Liver (tissue), 3 donors: ENCODE results near the gene RABGGTA.

Experiments used
- GABPA ChIP-seq, 2 donors: IDR thresholded peaks in 1 of 2; conservative IDR thresholded peaks in 1 of 2; 2 replicates each; pipeline ENCODE4 v1.6.1; 2016; ENCODE audit warnings: antibody characterized with exemption in 2 of 2, mild to moderate bottlenecking in 1 of 2, moderate library complexity in 1 of 2
- NR2F2 ChIP-seq: IDR thresholded peaks from 2 replicates; pipeline ENCODE4 v1.6.1; 2016; ENCODE audit warnings: antibody characterized with exemption
- TF ChIP-seq, protein P1 (sequence below): fragments of 150-350 bp; IDR thresholded peaks from 2 replicates; pipeline ENCODE4 v1.5.1; 2017; ENCODE audit warnings: improper control_type of control experiment, low read depth, low read length; ENCODE audit not compliant: missing input control
- TF ChIP-seq, protein P2 (sequence below): IDR thresholded peaks from 2 replicates; pipeline ENCODE4 v1.6.1; 2016; ENCODE audit warnings: antibody characterized with exemption
- donor health status: healthy.
- donor health status: healthy.

- TF ChIP-seq, protein P1, sequence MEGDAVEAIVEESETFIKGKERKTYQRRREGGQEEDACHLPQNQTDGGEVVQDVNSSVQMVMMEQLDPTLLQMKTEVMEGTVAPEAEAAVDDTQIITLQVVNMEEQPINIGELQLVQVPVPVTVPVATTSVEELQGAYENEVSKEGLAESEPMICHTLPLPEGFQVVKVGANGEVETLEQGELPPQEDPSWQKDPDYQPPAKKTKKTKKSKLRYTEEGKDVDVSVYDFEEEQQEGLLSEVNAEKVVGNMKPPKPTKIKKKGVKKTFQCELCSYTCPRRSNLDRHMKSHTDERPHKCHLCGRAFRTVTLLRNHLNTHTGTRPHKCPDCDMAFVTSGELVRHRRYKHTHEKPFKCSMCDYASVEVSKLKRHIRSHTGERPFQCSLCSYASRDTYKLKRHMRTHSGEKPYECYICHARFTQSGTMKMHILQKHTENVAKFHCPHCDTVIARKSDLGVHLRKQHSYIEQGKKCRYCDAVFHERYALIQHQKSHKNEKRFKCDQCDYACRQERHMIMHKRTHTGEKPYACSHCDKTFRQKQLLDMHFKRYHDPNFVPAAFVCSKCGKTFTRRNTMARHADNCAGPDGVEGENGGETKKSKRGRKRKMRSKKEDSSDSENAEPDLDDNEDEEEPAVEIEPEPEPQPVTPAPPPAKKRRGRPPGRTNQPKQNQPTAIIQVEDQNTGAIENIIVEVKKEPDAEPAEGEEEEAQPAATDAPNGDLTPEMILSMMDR: no peak
- TF ChIP-seq NR2F2 (no peak), GABPA (IDR thresholded peaks at IDR 0.05 in 1 of 2, conservative IDR thresholded peaks at IDR 0.05 in 1 of 2) (no peak)
- TF ChIP-seq, protein P2, sequence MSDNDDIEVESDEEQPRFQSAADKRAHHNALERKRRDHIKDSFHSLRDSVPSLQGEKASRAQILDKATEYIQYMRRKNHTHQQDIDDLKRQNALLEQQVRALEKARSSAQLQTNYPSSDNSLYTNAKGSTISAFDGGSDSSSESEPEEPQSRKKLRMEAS: no peak
Observed at GRCh38 chr14:24281636-24282035, 10.2 kb upstream of the RABGGTA start.
